SKM-1 treated with dmso at 0.1 percent for 144 hours (cell line): ENCODE measurements around the gene LHPP.

Experiments used
- DNase-seq: peaks from one replicate; lab custom pipeline; 2025; ENCODE audit not compliant: unreplicated experiment; lab: John Stamatoyannopoulos, UW

LHPP gene

DNA sequence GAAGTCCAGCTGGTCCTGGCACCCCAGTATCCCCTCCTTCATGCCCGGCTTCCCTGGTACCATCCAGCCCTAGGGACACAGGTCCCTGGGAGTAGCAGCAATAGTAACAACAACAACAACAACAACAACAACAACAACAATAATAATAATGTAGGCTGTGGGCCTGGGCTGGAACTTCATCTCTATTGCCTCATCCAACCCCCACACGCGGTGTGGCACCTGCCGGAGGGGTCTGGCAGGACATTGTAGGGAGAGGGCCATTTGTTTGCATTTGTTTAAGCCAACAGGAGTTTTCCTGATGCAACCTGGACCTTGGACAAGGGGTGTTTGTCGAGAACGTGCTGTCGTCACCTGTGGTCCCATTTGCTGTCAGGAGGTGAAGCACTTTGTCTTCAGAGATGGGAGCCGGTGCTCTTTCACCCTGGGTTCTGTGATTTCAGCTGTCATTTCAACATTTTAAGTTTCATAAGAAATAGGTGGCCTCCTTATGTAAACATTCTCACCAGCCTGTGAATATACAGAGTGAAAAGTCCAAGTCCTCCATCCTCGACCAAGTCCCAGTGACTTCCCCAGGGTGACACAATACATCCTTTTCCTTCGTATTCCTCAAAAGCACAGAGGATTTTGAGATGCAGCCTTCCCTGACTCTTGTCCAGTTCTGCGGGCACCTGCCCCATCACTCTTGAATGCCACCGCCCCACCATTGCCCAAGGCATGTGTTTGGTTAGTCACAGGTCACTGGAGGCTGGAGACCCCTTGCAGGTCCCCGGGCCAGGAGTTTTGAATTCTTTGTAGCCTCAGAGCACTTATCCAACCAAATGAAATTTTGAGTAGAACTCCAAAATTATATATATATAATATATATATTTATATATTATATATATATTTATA lies 9.2 kb downstream of the LHPP start:
- no peak for DNase-seq

DNA sequence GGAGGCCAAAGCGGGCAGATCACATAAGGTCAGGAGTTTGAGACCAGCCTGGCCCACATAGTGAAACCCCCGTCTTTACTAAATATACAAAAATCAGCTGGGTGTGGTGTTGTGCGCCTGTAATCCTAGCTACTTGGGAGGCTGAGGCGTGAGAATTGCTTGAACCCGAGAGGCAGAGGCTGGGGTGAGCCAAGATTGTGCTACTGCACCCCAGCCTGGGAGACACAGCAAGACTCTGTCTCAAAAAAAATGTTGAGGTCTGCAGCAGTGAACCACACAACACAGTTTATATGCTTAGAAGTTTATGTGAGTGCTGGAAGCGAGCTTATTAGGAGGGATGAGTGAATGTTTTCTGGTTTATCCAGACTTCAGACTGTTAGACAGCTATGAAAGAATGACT lies 10.4 kb downstream of the LHPP start:
- no peak for DNase-seq

- DNase-seq = no peak
These were observed 11.4 kb downstream of the LHPP start for GRCh38 chr10:124473070-124473469.

GRCh38 chr10:124474514-124475070 lies 13.0 kb downstream of the LHPP start:
- DNase-seq = no peak

GRCh38 chr10:124476043-124476725 lies 14.6 kb downstream of the LHPP start:
- DNase-seq = no peak

GRCh38 chr10:124477614-124478363 lies 16.2 kb downstream of the LHPP start:
- DNase-seq = no peak

DNA sequence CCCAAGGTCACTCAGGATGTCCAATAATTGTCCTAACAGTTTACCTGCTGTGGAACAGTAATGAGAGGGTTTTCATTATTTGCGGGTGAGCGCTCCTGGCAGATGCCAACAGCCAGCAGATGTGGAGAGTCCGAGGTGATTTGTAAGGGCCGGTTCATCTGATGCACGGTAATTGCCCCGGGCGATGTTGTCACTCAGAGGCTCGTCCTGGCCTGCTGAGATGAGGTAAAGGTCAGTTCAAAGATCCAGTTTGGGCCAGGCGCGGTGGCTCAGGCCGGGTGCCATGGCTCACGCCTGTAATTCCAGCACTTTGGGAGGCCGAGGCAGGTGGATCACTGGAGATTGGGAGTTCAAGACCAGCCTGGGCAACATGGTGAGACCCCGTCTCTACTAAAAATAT lies 16.9 kb downstream of the LHPP start:
- no peak for DNase-seq

DNA sequence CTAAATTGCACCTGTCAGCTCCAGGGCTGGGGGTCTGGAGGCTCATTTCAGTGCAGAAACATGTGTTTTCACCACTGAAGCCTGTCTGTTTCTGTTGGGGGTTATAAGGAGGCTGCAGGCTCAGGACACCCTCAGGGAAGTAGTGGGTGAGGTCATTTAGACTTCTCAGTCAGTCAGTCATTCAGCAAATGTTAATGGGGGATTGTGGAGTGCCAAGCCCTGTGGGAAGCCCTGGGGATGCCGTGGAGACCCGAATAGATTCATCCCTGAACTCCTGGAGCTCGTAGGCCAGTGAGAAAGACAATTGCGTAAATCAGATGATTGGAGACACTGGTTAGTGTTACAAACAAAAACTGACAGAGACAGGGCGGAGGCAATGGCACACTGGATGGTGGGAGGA lies 19.2 kb downstream of the LHPP start:
- no peak for DNase-seq

GRCh38 chr10:124481717-124482116 lies 20.1 kb downstream of the LHPP start:
- DNase-seq = no peak

- DNase-seq = no peak
These were observed 20.7 kb downstream of the LHPP start for GRCh38 chr10:124482236-124482800.

GRCh38 chr10:124482876-124483275 lies 21.3 kb downstream of the LHPP start:
- no peak for DNase-seq

DNA sequence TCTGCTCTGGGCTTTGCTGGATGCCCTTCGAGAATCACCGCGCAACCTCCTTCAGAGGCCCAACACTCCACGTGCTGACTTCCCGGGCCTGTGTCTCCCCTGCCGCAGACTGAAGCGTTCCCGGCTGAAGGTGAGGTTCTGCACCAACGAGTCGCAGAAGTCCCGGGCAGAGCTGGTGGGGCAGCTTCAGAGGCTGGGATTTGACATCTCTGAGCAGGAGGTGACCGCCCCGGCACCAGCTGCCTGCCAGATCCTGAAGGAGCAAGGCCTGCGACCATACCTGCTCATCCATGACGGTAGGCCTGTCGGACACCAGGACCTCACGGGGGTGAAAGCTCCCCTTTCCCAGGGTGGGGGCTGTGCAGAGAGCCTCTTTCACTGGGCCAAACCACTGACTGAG lies 22.4 kb downstream of the LHPP start:
- DNase-seq = no peak

DNA sequence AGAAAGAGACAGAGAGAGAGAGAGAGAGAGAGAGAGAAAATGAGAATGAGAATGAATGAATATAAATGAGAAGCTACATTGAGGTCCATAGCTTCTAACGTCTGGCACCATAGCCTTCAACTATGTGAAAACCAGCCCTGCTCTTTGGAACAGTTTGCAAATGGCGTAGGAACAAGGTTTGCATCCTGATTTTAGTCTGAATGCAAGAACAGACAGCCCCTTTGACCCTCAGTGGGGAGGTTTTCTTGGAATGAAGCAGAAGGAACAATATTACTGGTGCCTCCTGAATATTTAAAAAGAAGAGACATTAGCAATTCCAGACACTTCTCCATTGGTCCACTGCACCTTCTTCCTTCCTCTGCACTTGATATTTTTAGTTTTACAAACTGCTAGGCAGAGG lies 23.0 kb downstream of the LHPP start:
- DNase-seq = no peak

- no peak for DNase-seq
These were observed 25.0 kb downstream of the LHPP start for GRCh38 chr10:124486635-124487034.

DNA sequence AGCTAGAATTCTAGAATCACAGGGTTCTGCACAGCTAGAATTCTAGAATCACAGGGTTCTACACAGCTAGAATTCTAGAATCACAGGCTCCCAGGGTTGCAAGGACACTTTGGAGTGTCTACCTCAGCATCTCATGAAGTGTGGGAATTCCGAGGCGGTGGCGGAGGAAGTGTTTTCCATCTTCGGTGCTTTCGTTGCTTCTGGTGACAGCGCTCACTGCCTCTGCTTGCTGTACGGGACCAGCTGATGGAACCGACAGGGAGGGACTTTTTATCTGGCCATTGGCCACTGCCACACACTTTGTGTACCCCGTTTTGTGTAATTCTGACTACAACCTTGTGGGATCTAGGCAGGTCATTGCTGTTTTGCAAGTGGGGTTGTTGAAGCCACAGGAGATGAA lies 29.5 kb downstream of the LHPP start:
- DNase-seq = no peak

DNA sequence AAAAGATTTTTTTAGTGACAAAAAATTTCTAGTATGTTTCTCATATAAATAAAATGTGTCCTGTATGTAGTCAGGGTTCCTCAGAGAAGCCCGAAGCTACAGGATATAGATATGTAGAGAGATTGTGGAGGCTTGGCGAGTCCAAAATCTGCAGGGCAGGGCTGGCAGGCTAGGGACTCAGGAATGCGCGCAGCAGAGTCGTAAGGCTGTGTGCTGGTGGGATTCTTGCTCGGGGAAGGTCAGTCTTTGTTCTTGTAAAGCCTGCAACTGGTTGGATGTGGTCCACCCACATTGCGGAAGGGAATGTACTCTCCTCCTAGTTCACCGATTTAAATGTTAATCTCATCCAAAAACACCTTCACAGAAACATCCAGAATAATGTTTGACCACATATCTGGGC lies 30.6 kb downstream of the LHPP start:
- no peak for DNase-seq

- DNase-seq = no peak
These were observed 31.7 kb downstream of the LHPP start for GRCh38 chr10:124493214-124493882.

- DNase-seq = no peak
These were observed 32.6 kb downstream of the LHPP start for GRCh38 chr10:124494046-124494807.

DNA sequence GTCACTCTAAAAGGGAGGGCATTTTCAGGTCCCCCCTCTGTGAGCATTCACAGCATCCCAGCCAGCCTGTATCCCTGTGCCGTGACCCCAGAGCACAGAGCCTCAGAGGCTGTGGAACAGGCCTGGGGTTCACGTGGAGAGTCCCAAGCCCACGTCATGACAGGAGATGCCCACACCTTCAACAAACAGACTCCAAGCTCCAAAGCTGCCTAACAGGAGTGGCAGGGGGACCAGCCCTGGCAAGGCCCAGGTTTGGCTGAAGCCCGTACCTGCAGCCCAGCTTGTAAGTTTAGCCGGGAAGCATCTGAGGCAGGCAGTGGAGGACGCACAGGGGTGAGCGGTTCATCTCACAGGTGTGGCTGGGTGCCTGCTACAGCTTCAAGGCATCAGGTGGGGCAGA lies 33.5 kb downstream of the LHPP start:
- DNase-seq = no peak

DNA sequence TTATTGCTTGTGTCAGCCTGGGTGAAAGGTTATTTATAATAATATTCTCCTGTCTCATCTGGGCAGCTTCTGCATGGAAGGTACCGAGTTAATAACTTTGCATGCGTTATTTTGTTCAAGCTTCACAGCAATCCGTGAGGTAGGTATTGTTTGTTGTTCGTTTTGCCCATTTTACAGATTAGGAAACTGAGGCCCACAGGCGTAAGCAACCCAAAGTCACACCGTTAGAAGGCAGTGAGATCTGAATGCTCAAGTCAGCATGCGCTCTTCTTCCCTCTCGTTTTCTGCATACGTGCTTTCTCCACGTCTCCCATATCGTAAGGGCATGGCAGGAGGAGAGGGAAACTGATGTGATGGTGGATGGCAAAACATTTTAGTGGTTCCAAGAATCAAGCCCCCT lies 34.1 kb downstream of the LHPP start:
- DNase-seq = no peak
